GM18499 (cell line): ENCODE measurements around the gene ASXL1.

Source experiments
- ATAC-seq: cut with Tn5 transposase; IDR thresholded peaks from one replicate; pipeline ENCODE4 v1.9.1; 2021; ENCODE audit warnings: moderate number of reproducible peaks; ENCODE audit not compliant: insufficient read depth, unreplicated experiment

ASXL1 gene

GRCh38 chr20:32436968-32437367, 78.8 kb downstream of the ASXL1 start:
- no peak for ATAC-seq

- no peak for ATAC-seq
These were observed 79.4 kb downstream of the ASXL1 start for GRCh38 chr20:32437391-32438074.

- no peak for ATAC-seq
These were observed 80.3 kb downstream of the ASXL1 start for GRCh38 chr20:32438331-32438858.

GRCh38 chr20:32439132-32439829, 81.2 kb downstream of the ASXL1 start:
- ATAC-seq = no peak

GRCh38 chr20:32440069-32440757, 82.1 kb downstream of the ASXL1 start:
- no peak for ATAC-seq

GRCh38 chr20:32440758-32441078, 82.6 kb downstream of the ASXL1 start:
- no peak for ATAC-seq

- no peak for ATAC-seq
These were observed 83.5 kb downstream of the ASXL1 start for GRCh38 chr20:32441638-32442037.

GRCh38 chr20:32442630-32443373, 84.7 kb downstream of the ASXL1 start:
- ATAC-seq = no peak

GRCh38 chr20:32443386-32443974, 85.3 kb downstream of the ASXL1 start:
- no peak for ATAC-seq

GRCh38 chr20:32444474-32445220, 86.5 kb downstream of the ASXL1 start:
- ATAC-seq = no peak

GRCh38 chr20:32445539-32446273, 87.6 kb downstream of the ASXL1 start:
- no peak for ATAC-seq

GRCh38 chr20:32446301-32447100, 88.4 kb downstream of the ASXL1 start:
- no peak for ATAC-seq

- ATAC-seq = no peak
These were observed 89.3 kb downstream of the ASXL1 start for GRCh38 chr20:32447136-32448027.

GRCh38 chr20:32448306-32449056, 90.3 kb downstream of the ASXL1 start:
- no peak for ATAC-seq

GRCh38 chr20:32449057-32449889, 91.1 kb downstream of the ASXL1 start:
- no peak for ATAC-seq
